AG04449 (cell line): ENCODE data around the gene VPS16.

Experiments used
- CTCF ChIA-PET: fragments of 350-600 bp; formaldehyde crosslinking; extraction: SDS; loops from one replicate; lab custom pipeline; 2021; ENCODE audit warnings: antibody characterized with exemption; lab: Yijun Ruan, JAX
- POLR2A ChIA-PET: fragments of 400-600, 350-600 bp; formaldehyde crosslinking; extraction: SDS; loops from one replicate; lab custom pipeline; 2020; ENCODE audit warnings: antibody characterized with exemption, inconsistent platforms; lab: Yijun Ruan, JAX
- DNase-seq: peaks from one replicate; pipeline ENCODE4 v3.0.0-alpha.2; 2010; ENCODE audit warnings: low read depth, low spot score
- H3K4me3 ChIP-seq: 2 replicates; pipeline ENCODE4 v1.5.1; 2011; ENCODE audit warnings: low read depth, mild to moderate bottlenecking, control low read depth, low read length
- TF ChIP-seq, protein P1 (sequence below): IDR thresholded peaks from one replicate; pipeline ENCODE4 v1.5.1; 2011; ENCODE audit warnings: mild to moderate bottlenecking, moderate library complexity, low read length, control low read depth, inconsistent platforms; ENCODE audit not compliant: insufficient read depth; ENCODE audit errors: missing control alignments

Gene VPS16

DNA sequence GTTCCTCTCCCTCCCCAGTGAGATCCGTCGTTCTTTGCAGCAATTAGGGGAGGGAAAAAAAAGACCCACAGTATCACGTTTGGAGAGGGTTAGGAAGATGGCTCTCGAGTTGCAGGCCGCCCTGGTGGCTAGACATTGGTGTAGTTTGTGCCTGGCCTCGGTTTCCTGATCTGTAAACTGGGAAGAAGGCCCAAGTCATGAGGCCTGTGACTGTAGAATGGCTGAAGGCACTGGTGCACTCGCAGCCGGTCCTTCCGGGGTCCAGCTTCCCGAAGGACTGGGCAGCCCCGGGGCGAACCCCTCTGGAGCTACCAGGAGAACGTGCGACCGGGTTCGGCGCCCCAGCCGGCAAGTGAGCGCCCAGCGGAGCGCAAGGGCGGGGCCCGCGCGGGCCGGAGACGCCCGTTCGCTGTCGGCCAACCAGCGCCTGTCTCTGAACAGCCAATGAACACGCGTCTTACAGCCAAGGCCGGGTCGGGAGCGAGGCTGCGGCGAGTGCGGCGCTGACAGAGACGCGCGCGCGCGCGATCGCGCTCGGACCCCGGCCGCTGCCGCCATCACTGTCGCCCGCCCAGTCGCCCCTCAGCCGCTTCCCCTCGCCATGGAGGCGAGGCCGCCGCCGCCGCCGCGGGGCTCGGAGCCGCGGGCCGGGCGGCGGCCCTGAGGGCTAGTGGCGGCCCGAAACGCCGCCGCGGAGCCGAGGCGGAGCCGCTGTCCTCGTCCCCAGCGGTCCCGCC, 32.6 kb downstream of the VPS16 start, which contains the start of gene PTPRA:
TSS of gene PTPRA (plus strand) at position 472 of the 737 bp plus-strand sequence. CDS start 90,797 bp downstream, outside the sequence.
- peak within 1 kb of the TSS; percentile 75 for H3K4me3 ChIP-seq
- DNase-seq = no peak
- ChIA-PET POLR2A (no interaction called here), CTCF (interaction anchor here (0.7 to 1.3 kb wide), 4 partner anchors 17 to 120 kb away, joined by 3 to 7 read pairs (median 3); no protein-coding TSS in a partner anchor)
- TF ChIP-seq, protein P1, sequence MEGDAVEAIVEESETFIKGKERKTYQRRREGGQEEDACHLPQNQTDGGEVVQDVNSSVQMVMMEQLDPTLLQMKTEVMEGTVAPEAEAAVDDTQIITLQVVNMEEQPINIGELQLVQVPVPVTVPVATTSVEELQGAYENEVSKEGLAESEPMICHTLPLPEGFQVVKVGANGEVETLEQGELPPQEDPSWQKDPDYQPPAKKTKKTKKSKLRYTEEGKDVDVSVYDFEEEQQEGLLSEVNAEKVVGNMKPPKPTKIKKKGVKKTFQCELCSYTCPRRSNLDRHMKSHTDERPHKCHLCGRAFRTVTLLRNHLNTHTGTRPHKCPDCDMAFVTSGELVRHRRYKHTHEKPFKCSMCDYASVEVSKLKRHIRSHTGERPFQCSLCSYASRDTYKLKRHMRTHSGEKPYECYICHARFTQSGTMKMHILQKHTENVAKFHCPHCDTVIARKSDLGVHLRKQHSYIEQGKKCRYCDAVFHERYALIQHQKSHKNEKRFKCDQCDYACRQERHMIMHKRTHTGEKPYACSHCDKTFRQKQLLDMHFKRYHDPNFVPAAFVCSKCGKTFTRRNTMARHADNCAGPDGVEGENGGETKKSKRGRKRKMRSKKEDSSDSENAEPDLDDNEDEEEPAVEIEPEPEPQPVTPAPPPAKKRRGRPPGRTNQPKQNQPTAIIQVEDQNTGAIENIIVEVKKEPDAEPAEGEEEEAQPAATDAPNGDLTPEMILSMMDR = no peak

DNA sequence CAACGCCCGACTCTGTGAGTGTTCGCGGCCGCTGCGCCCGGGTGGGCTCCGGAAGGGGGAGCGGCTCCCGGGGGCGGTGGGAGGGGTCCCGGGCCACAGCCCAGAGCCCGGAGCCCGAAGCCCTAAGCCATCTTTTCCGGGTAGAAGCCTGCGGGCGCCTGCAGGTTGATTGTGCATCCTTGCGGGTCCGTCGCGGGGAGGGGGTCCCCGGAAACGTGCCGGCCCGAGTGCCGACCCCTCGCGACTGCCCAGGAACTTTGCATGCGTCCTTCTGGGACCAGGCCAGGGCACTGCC, 33.1 kb downstream of the VPS16 start:
- TF ChIP-seq, protein P1 = no peak
- POLR2A ChIA-PET = no interaction called here
- H3K4me3 ChIP-seq = peak overlapping the region; percentile 75
- CTCF ChIA-PET = interaction anchor here (0.9 to 1.3 kb wide), 3 partner anchors 17 to 118 kb away, joined by 3 to 7 read pairs (median 3); no protein-coding TSS in a partner anchor
- DNase-seq = no peak

DNA sequence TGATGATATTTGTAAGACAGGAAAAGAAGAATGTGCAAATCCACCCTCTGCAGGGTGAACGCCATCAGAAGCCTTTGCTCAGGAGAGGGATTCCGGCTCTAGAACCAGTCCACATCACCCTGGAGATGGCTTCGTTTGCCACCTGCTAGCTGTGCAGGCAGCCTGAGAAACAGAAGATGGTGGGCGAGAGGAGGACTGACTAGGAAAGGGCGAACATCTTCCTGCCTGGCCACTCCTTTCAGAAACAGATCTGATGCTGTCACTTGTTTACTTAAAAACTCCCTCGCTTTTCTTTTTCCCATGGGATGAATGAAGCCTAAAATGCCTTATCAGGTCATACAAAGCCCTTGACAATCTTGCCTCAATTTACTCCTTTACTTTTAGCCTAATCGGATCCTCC, 33.9 kb downstream of the VPS16 start:
- H3K4me3 ChIP-seq = peak overlapping the region; percentile 75
- POLR2A ChIA-PET = no interaction called here
- TF ChIP-seq, protein P1 = no peak
- CTCF ChIA-PET = interaction anchor here (0.9 kb wide), 1 partner anchor 186 kb away, joined by 3 read pairs; no protein-coding TSS in a partner anchor
- no peak for DNase-seq

DNA sequence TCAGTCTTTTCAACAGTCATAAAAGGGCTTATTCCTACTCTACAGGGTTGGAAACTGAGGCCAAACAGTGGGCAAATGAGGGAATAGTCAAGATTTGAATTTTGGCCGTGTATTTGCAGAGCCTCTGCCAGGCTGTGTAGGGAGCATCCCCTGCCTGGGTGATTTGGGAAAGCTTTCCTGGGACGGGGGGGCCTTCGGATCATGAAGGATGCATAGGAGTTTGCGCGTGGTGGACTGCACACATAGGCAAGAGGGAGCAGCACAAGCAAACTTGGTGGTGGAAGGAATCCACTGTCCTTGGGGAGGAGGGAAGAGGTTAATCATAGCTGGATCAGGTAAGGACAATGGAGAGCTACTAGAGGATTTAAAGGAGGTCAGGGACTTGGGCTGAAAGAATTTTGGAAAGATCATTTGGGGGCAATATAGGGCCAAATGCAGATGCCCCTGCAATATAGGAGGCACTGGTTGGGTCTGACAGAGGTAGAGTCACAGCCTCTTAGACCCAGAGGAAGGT, 35.2 kb downstream of the VPS16 start:
- ChIA-PET CTCF (interaction anchor here (0.6 to 1.9 kb wide), 4 partner anchors 23 to 356 kb away, joined by 3 to 5 read pairs (median 3); no protein-coding TSS in a partner anchor), POLR2A (no interaction called here)
- H3K4me3 ChIP-seq = no peak overlapping the region
- TF ChIP-seq, protein P1 = no peak
- DNase-seq = no peak

DNA sequence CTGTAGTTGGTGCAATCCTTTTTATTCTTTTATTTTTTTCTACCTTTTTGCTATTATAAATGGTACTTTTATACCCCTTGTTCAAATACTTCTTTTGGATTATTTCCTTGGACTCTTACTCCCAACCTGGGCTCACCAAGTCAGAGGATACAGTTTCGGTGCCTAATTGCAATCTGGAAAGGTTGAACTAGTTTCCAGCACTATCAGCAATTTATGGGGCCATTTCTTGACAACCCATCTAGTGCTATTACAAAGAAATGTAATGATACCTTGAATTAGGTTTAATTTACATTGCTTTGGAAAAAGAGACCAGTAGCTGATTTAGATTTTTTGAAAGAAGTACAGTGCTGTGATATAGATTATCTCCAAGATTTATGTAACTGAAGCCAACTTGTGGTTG, 38.0 kb downstream of the VPS16 start:
- ChIA-PET CTCF (interaction anchor here (2.2 to 2.3 kb wide), 2 partner anchors 26 to 122 kb away, joined by 6 to 7 read pairs; no protein-coding TSS in a partner anchor), POLR2A (no interaction called here)
- TF ChIP-seq, protein P1 = no peak
- DNase-seq = no peak
- H3K4me3 ChIP-seq = no peak overlapping the region

DNA sequence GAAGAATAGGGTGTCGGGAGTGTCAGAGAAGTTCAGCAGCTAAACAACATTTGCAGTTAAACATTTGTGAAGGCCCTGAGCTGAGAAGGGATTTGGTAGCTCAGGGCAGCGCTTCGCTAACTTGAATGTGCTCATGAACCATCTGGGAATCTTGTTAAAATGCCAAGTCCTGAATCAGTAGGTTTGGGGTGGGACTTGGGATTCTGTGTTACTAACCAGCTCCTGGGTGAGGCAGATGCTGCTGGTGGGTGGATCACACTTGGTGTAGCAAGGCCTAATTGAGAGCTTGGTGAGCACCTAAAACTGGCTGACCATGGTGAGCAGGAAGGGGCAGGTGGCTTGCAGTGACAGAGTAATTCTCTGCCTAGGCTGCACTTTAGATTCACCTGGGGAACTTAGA, 38.6 kb downstream of the VPS16 start:
- H3K4me3 ChIP-seq = no peak overlapping the region
- no peak for DNase-seq
- TF ChIP-seq, protein P1 = no peak
- CTCF ChIA-PET = interaction anchor here (0.9 to 2.3 kb wide), 3 partner anchors 27 to 135 kb away, joined by 3 to 7 read pairs (median 6); no protein-coding TSS in a partner anchor
- POLR2A ChIA-PET = no interaction called here
